ENCODE results near the gene C20orf204. TPM values are rescaled to one million over a fixed set of nuclear protein-coding genes. Genes with fewer than 3 reads are reported as not detected.

Gene C20orf204
- total and polyA plus RNA-seq, 2 of the 4 experiments (the other 2 are of a cell fraction), result 0.09 to 0.18 TPM

- TF ChIP-seq USF2 (IDR thresholded peaks at IDR 0.05; ENCODE audit: low read depth, low read length), result no peak
Observed at GRCh38 chr20:64052987-64053840, 17.2 kb downstream of the C20orf204 start (continued).

GRCh38 chr20:64053841-64054661 is 18.1 kb downstream of the C20orf204 start:
- CTCF ChIA-PET, result no interaction called here
- no peaks in the 10 kb centered on the region for H3K9me1 ChIP-seq (ENCODE audit: insufficient read depth, low read length)
- WGBS, 2 experiments (ENCODE audit: extremely low coverage in 2 of 2, insufficient read length in 1 of 2), result 29% methylated on average over 9 of the region's 17 CpGs; no CpG with 5 or more reads in 1 of the 2 experiments
- no peak overlapping the region for H3K4ac ChIP-seq (ENCODE audit: low read depth, low read length)
- POLR2A ChIA-PET (ENCODE audit: unreplicated experiment), result no interaction called here
- no peaks in the 10 kb centered on the region for H3K36me3 ChIP-seq (ENCODE audit: control insufficient read depth, insufficient read depth, low read length)
- H3K27me3 ChIP-seq (ENCODE audit: control insufficient read depth, insufficient read depth, low read length), result peaks cover 30% of the 10 kb centered on the region; the same call in 1 of the 2 replicates
- H4K91ac ChIP-seq (ENCODE audit: insufficient read depth, low read depth, low read length), result no peak overlapping the region
- no peak overlapping the region for H3K4me3 ChIP-seq (ENCODE audit: insufficient read depth, low read depth, low read length)
- H3K9ac ChIP-seq (ENCODE audit: low read depth, low read length), result no peak overlapping the region
- peaks cover 5% of the 10 kb centered on the region for H3K4me1 ChIP-seq (ENCODE audit: control insufficient read depth, insufficient read depth, low read length)
- no peaks in the 10 kb centered on the region for H3K9me3 ChIP-seq (ENCODE audit: control insufficient read depth, insufficient read depth, low read length)
- dilution Hi-C loops (cut with HindIII; ENCODE audit: low sequenced_read_pairs, unreplicated experiment) (no loop called here), intact Hi-C loops (cut with micrococcal nuclease) (no loop called here), in situ Hi-C loops (cut with MboI; ENCODE audit: low sequenced_read_pairs) (no loop called here)
- no TSS peak for BruUV-seq (replicated peaks)
- H3K4me2 ChIP-seq (ENCODE audit: low read depth, low read length), result no peak overlapping the region
- no peak overlapping the region for H3K27ac ChIP-seq (ENCODE audit: insufficient read depth, low read length)
- H4K5ac ChIP-seq (ENCODE audit: low read depth, low read length), result no peak overlapping the region; the same call in 1 of the 2 replicates
- H3K79me1 ChIP-seq (ENCODE audit: low read depth in 1 of 2, low read length in 2 of 2), result no peaks in the 10 kb centered on the region
- TF ChIP-seq CTCF (conservative IDR thresholded peaks at IDR 0.05; ENCODE audit: low read depth, low read length) (peak; percentile 32), NFE2L2 (IDR thresholded peaks at IDR 0.05; ENCODE audit: low read depth, low read length) (no peak), RAD21 (IDR thresholded peaks at IDR 0.05; ENCODE audit: low read length) (peak; percentile 39)
- H2BK120ac ChIP-seq (ENCODE audit: low read depth, low read length), result no peak overlapping the region
- H2AFZ ChIP-seq (replicated peaks; ENCODE audit: low read length, poor library complexity), result peak overlapping the region; percentile 12
- H3K23ac ChIP-seq (ENCODE audit: low read depth, low read length), result no peak overlapping the region
- no peaks in the 10 kb centered on the region for H4K20me1 ChIP-seq (ENCODE audit: insufficient read depth, low read length)
- no peak overlapping the region for H2AK5ac ChIP-seq (ENCODE audit: low read depth, low read length)
- no peak overlapping the region for H2BK20ac ChIP-seq (ENCODE audit: low read depth, low read length)
- no peak overlapping the region for H2BK5ac ChIP-seq (ENCODE audit: low read depth, low read length, poor library complexity, severe bottlenecking)
- DNase-seq (no peak), ATAC-seq (ENCODE audit: low read depth) (peak; percentile 12)
- no peak overlapping the region for H3K56ac ChIP-seq (ENCODE audit: extremely low read depth, insufficient read depth, low read length)
- H3K14ac ChIP-seq (replicated peaks; ENCODE audit: low read depth, low read length), result no peak overlapping the region
- no peak overlapping the region for H4K8ac ChIP-seq (ENCODE audit: low read depth in 2 of 2, low read length in 2 of 2)
- H2AK9ac ChIP-seq (replicated peaks; ENCODE audit: low read depth, low read length, poor library complexity), result peak overlapping the region; percentile 82
- no peak overlapping the region for H3K18ac ChIP-seq (ENCODE audit: low read depth, low read length)
- no peak overlapping the region for H2BK15ac ChIP-seq (ENCODE audit: low read depth, low read length)

All from IMR-90 (cell line).